ENCODE measurements around the gene TRANK1. TPM values are rescaled to one million over a fixed set of nuclear protein-coding genes. Genes with fewer than 3 reads are reported as not detected.
A peak's percentile ranks its signal among the peaks of the same experiment; 100 is the strongest.
"Not testable (repeated sequence)": the region's sequence is repeated elsewhere in the genome, so short reads cannot be mapped to it uniquely, and the experiment has no call there.

TRANK1 gene
- total RNA-seq, 1 donor from 2014 or later, result 9.7 TPM

GRCh38 chr3:36919439-36920160 lies 25.3 kb downstream of the TRANK1 start:
- no peak for DNase-seq

- DNase-seq, result no peak
Observed at GRCh38 chr3:36918050-36918449, 26.8 kb downstream of the TRANK1 start.

- DNase-seq, result peak; percentile 70
Observed at GRCh38 chr3:36911990-36912804, 32.7 kb downstream of the TRANK1 start.

GRCh38 chr3:36909666-36910065 lies 35.2 kb downstream of the TRANK1 start:
- no peak for DNase-seq

- no peak for DNase-seq
Observed at GRCh38 chr3:36909181-36909580, 35.7 kb downstream of the TRANK1 start.

GRCh38 chr3:36908647-36909180 lies 36.1 kb downstream of the TRANK1 start:
- DNase-seq, result no peak

- no peak for DNase-seq
Observed at GRCh38 chr3:36907911-36908646, 36.8 kb downstream of the TRANK1 start.

- no peak for DNase-seq
Observed at GRCh38 chr3:36906504-36907149, 38.2 kb downstream of the TRANK1 start.

GRCh38 chr3:36905545-36905944 lies 39.3 kb downstream of the TRANK1 start:
- no peak for DNase-seq

- DNase-seq, result no peak
Observed at GRCh38 chr3:36904641-36905040, 40.2 kb downstream of the TRANK1 start.

GRCh38 chr3:36904065-36904464 lies 40.8 kb downstream of the TRANK1 start:
- DNase-seq, result not testable (repeated sequence)

GRCh38 chr3:36903119-36903882 lies 41.6 kb downstream of the TRANK1 start:
- DNase-seq, result no peak

- no peak for DNase-seq
Observed at GRCh38 chr3:36901588-36901987, 43.3 kb downstream of the TRANK1 start.

- DNase-seq, result no peak
Observed at GRCh38 chr3:36900474-36901443, 44.1 kb downstream of the TRANK1 start.

GRCh38 chr3:36895496-36896409 lies 49.1 kb downstream of the TRANK1 start:
- no peak for DNase-seq

GRCh38 chr3:36894914-36895313 lies 49.9 kb downstream of the TRANK1 start:
- DNase-seq, result no peak

GRCh38 chr3:36893826-36894225 lies 51.0 kb downstream of the TRANK1 start:
- DNase-seq, result no peak

GRCh38 chr3:36893137-36893557 lies 51.7 kb downstream of the TRANK1 start:
- peak; percentile 49 for DNase-seq

All from tongue (tissue), 2 donors.